ENCODE data around the gene SLCO2A1.
A peak's percentile ranks its signal among the peaks of the same experiment; 100 is the strongest.

Gene SLCO2A1

DNA sequence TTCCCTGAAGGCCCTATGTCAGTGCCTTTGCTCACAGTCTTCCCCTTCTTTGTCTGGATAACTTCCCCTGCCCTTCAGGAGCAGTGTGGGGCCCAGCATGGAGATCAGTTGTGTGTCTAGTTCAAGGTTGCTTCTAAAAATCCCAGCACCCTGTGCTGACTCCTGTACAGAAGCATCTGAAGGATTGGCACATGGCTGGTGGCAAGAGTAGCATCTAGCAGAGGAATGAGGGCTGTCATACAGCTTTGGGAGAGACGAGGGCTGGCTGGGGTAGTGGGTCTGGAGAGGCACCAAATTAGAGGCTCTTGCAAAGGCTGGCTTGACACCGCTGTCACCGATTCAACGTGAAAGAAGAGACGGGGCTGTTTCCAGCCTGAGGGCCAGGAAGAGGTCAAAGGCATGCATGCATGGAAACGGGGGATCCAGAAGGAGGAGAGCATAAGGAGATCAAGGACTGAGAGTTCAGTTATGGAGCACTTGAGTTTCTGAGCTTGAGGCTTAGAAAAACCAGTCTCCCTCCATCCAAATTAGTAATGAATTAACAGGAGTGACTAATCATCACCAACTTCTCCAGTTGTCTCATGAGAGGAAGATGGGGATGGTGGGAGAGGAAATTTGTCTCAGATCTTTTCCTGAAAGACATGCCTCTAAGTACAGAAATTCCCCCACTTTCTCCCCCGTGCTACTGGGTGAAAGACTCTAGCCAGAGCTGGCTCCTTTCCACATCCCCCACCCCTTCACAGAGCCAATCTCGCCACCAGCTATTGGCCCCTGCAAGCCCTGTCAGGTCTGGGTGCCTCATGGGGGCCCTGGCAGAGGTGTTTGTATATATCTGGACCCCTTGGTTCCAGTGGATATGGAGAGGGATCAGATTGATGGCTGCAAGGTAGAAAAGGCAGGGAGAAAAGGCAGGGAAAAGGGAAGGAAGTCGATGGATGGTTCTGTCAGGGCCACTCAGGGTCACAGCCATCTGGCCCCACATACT, 45.9 kb downstream of the SLCO2A1 start:
- peak; percentile 80 for FAIRE-seq
- DNase-seq (ENCODE audit: low spot score) = peak; percentile 45

DNA sequence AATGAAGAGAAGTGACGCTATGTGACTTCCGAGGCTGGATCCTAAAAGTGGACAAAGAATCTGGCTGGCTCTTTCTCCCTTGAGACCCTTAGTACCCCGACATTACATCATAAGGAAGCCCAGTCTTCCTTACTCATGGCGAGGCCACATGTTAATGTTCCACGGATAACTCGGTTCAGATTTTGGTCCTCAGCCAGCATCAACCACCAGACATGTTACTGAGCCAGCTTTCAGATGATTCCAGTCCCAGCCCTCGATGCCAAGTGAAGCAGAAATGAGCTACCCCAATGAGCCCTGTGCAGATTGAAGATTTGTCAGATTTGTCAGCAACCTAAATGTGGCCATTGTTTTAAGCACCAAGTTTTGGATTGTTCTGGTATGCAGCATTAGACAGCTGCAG, 46.6 kb downstream of the SLCO2A1 start:
- FAIRE-seq (peak; percentile 88), DNase-seq (ENCODE audit: low spot score) (peak; percentile 49)

DNA sequence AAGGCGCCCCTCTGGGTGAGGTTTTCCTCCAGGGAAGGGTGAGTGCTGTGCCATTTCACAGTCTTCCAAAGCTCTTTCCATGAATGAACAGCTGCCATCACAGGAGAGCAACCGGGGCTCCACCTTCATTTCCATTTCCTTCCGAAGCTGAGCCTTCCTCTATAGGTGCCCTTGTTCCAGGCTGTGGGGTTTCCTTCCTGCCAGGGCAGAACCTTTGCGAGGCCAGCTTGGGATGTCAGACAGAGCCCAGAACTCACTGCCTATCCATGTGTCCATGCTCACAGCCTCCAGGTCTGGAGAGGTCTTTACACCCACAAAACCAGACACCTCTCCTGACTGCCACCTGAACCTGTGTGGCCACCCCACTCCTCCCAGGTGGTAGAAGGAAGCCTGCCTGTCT, 49.2 kb downstream of the SLCO2A1 start:
- FAIRE-seq = no peak
- DNase-seq (ENCODE audit: low spot score) = no peak

DNA sequence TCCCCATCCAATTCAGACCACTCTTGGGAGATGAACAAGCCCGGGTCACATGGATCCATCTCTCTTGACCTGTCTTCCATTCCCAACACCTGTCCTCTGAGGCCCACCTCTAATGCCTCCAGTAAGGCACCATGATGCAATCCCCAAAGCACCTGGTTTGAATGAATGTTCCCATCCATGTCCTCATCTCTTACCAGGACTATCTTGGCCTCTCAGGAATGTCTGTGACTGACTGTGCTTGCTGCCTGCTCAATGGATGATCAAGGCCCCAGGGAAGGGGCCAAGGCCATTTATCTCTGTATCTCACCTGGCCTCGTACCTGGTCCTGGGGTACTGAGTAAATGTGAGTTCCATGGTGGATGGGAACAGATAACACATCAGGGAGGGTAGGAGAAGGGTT, 49.7 kb downstream of the SLCO2A1 start:
- FAIRE-seq (no peak), DNase-seq (ENCODE audit: low spot score) (no peak)

DNA sequence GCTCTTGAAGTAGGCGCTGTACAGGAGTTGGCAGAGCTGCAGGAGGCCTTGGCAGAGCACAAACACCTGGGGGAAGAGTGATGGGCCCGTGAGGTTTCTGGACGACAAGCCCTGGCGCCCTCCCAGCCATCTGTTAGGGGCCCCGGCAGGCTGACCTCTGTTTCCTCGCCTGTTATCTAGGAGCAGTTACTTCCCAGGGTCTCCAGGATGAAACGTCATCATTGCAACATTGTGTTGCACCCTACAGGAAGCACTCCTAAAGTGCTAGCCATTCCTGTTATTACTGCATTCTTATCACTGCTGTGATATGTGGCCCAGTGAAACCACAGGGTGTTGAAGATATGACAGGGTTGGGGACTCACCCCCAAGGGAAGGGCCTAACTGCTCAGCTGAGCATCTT, 50.2 kb downstream of the SLCO2A1 start:
- FAIRE-seq (no peak), DNase-seq (ENCODE audit: low spot score) (no peak)

DNA sequence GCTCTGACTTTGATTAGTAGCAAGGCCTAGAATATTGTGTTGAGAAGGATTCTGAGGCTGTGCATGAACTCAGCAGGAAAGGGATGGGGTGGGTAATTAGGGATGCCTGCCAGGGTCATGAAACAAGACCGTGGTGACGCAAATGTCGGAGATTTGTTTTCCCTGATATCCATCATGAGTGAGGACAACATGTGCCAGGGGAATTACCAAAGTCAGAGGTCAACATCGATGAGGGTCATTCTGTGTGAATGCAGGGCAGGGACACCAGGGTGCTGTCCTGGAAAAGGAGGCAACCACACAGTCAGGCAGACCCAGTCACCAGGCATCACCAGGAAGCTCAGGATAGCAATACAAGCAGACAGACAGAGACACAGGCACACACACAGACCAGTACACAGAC, 52.2 kb downstream of the SLCO2A1 start:
- FAIRE-seq (no peak), DNase-seq (ENCODE audit: low spot score) (no peak)

DNA sequence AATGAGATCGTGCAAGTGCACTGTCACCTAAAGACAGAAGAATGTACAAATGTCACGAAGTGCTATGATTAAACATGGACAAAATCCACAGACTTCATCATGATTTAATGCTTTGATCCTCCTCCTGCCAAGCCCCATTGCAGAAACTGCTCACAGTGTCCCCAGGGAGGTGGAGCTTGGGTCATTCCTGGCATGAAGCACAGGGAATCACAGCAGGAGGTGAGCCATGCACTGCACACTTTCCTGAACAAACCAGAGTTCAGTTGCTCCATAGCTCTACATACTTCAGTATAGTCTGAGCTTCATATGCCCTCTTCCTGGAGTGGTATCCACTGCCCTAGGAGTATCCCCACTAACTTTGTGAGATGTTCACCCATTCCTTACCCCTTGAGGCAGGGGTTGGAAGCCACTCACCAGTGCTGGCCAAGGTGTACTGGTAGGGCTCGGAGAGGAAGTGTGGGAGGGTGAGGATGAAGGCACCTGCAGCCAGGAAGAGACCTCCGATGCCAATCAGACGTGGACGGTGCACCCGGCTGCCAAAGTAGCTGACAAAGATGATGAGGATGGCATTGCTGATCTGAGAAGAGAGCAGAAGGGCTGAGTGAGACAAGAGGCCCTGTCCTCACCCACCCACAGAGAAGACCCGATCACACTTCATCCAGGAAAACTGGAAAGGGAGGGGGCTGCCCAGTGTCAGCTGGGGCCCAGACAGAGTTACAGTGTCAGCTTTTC, 56.3 kb downstream of the SLCO2A1 start:
- DNase-seq (ENCODE audit: low spot score) = no peak
- no peak for FAIRE-seq

DNA sequence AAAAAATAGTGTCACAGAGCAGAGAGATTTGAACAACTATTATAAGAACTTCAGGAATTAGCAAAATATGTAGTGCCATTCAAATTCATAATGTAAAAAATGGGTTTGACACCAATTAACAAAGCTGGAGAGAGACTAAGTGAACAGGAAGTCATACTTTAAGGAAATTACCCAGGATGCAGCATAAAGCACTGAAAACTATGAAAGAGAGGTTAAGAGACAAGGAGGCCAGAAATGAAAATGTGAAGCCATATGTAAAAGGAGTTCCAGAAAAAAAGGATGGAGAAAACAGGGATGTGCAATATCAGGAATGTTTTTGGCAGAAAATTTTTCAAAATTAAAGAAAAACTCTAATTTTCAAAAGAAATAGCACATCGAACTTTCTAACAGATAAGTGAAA, 57.6 kb downstream of the SLCO2A1 start:
- no peak for FAIRE-seq
- no peak for DNase-seq (ENCODE audit: low spot score)

DNA sequence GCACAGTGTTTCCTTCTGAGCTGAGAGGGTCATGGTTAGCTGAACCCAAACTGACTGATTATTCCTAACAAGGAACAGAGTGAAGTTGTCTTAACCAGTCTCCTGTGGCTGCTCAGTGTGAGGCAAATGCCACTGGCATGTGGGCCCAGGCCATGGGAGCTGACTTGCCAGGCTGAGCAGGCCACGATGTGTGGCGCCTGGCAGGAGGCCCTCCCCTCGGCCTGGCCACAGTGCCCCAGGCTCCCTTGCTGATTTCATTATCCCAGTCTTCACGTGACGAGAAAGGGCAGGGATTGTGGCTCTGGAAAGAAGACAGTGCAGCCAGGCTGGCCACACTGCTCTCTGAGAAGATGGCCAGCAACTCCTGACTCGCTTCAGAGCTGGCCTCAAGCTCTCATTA, 58.8 kb downstream of the SLCO2A1 start:
- no peak for FAIRE-seq
- no peak for DNase-seq (ENCODE audit: low spot score)

DNA sequence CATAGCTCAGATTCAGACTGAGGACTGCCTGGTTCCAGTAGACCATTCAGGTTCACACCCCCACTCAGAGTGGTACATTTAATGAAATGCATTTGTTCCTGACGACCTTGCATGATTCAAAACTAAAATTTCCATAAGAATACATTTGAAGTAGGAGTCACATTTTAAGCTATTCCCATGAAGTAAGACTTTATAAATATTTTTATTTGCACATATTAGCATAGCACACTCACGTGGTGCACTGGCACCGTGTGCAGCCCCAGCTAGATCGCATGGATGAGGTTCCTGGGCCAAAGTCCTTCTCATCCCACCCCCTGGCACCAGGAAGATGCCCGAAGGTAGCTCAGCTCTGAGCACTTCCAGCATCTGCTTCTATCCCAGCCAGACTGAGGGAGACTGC, 59.4 kb downstream of the SLCO2A1 start:
- no peak for FAIRE-seq
- DNase-seq (ENCODE audit: low spot score) = no peak

DNA sequence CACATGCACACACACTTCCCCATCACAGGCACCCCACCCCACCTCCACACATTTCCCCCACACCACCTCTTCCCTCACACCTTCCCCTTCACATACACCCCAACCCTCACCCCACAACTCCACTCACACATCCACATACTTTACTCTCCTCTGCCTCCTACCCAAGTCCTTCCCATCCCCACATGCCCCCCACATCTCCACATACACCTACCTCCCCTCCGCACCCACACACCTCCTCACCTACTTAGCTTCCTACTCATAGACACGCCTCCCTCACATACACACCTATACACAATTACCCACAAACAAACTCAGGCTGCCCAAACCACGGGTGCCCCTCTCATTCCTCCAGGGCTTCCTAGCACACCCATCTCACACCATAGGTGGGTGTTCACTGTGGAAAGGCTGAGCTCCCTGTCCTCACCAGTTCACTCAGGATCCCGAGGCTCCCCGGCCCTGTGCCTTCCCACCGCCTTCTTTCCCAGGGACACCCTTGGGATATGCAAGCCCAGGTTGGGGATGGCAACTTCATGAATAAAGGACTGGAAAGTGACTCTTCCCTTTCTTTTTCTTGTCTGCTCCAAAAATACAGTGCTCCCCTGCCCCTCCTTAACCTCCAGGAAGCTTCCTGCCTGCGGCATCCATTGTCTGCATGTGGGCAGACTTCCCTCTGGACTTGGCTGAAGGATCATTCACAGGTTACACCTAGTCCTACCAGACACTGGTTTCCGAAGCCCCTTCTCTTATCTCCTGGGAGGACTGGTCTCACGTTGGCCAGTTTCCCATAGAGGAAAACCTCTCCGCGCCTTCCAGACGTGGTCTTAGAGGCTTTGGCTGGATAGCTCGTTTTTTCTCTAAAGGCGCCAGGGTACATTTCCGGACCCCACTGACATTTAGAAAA, 61.5 kb downstream of the SLCO2A1 start:
- FAIRE-seq (no peak), DNase-seq (ENCODE audit: low spot score) (no peak)

DNA sequence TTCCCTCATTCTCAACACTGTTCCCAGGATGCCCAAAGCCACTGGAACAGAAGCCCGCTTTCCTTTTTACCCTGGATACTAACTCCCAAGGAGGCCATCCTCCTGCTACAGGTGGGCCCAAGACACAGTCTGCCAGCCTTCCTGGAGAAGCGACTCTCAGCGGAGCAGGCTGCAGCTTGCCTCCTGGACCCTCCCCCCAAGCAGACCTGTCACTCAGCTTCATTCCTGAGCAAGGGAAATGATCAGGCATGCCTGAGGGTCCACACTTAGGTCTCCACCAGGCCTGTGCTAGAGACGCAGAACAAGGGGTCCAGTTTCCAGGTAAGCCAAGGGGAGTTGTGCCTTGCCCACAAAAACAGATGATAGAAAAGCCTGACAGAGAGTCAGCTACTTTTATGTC, 62.8 kb downstream of the SLCO2A1 start:
- no peak for FAIRE-seq

DNA sequence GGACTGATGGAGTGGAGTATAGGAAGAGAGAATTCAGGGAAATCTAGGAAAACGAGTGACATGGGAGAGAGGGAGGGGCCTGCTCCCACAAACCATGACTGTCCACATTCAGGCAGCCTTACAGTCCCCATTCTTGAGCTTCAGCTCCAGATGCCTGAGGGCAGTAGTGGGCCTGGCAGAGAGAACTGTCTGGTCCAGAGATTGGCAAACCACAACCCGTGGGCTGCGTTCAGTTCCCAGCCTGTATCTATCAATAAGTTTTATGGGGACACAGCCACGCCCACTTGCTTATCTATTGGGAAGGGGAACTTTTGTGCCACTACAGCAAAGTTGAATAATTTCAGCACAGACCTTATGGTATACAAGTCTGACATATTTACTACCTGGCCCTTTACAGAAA, 63.8 kb downstream of the SLCO2A1 start:
- no peak for DNase-seq (ENCODE audit: low spot score)
- no peak for FAIRE-seq

More for the DNA sequence above, 62.8 kb downstream of the SLCO2A1 start:
- DNase-seq (ENCODE audit: low spot score) = no peak

DNA sequence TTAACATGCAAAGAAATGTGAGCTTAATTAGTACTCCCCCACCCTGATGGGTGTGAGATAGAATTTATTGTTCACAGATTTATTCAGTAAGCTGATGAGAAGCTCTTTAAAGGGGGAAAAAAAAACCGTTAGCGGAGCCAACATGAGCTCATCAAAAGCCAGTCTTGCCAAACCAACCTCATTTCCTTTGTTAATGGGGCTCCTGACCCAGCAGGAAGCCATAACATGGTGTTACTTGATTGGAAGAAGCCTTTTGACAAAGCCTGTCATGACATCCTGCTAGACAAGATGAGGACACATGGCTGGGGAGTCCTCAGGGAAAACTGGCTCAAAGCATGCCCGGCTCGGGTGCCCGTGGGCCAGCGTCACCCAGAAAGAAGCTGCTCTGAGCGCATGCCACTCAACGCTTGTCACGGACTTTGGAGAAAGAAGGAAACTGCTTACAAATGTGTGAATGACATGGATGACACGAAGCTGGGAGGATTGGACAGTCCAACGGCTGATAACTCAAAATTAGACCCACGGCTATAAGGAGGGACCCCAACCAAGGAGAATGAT, 64.6 kb downstream of the SLCO2A1 start:
- DNase-seq (ENCODE audit: low spot score) (no peak), FAIRE-seq (no peak)

DNA sequence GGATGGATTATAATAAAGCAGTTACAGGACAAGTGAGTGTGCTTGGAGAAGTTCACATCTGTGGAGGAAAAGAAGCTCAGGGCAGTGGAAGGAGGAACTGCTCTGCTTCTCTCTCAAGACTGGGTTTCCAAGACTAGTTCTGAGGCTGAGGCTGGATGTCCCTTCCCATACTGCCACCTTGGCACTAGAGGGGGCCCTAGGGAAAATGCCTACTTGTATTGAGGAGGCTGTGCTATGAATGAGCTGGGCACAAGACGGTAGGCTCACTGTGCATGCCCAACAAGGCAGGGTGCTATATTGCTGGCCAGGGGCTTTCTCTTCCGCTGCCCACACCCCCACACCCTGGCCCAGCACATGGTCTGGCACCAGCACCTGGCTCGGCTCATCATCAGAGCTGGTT, 65.2 kb downstream of the SLCO2A1 start:
- DNase-seq (ENCODE audit: low spot score) (no peak), FAIRE-seq (no peak)

DNA sequence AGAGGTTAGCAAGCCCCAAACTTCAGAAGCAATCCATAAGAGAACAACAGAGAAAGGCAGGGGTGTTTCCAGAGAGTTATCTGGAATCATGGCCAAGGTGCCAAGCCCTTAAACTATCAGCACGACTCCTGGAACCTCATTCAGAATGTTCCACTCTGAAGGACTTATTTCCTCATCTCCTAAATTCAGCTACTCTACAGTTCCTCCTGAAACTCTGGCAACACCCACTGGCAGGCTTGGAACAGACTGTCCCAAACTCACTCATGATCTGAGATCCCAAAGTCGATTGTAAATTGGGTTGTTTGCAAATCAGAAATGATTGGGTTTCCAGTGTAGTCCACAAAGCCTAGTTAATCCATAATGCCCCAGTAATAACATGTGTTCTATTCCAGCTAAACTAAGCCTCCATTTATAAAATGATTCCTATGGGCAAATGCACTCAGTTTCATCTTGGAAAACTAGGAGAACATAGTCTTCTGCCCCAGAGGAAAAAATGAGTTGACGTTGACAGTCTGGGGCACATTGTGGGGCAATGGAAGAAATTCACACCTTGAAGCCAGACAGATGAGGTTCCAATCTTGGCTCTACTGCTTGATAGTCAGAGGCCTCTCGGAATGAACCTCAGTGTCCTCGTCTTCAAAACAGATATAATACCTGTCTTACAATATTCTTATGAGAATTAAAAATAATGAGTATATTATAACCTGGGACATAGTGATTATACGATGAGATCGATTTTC, 65.9 kb downstream of the SLCO2A1 start:
- FAIRE-seq (no peak), DNase-seq (ENCODE audit: low spot score) (no peak)

DNA sequence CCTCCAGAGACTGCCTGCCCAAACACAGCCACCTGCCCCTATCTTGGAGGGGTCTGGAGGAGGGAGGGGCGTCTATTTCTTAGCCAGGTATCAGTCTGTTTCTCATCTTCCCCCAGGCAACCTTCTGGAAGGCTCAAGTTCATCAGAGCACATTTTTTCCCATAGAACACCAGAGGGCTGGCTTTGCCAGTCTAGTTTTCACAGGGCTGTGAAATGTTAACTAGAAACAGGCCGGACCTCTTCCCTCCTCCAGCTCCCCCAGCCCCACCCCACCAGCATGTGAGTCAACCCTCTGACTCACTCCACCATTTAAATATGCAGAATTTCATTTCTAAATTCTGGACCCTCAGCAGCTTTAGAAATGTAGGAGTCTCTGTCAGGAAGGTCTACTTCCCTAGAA, 66.9 kb downstream of the SLCO2A1 start:
- no peak for FAIRE-seq

DNA sequence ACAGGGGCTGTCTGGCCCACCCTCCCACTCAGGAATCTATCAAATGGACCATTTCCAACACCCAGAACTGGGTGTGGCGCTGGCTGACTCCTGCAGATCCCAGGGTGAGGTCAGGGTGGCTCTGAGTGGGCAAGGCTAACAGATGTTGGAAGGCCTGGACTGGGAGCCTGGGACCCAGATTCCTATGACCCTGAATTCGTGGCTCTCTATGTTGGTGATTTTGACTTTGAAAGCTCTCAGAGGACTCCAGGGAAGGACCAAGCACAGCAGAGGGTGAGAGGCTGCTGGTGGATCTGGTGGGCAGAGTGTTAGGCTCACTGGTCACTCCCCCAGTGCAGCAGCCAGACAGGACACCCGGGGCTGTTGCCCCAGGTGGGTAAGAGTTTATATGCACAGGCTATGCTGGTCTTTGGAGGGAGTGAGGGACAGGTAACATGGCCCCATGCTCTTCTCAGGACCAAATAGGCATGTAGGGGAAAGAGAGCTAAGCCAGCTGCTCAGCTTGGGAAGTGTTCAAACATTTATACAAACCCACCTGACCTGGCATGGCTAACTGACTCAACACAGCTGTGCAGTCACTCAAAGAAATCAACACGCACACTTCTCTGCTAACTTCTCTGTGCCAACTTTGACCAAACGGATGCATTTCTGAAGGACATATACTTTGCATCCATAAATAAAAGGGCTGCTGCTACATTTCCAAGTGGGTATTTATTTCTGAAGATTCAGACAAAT, 71.5 kb downstream of the SLCO2A1 start:
- FAIRE-seq (no peak), DNase-seq (ENCODE audit: low spot score) (no peak)

More for the DNA sequence above, 66.9 kb downstream of the SLCO2A1 start:
- no peak for DNase-seq (ENCODE audit: low spot score)

DNA sequence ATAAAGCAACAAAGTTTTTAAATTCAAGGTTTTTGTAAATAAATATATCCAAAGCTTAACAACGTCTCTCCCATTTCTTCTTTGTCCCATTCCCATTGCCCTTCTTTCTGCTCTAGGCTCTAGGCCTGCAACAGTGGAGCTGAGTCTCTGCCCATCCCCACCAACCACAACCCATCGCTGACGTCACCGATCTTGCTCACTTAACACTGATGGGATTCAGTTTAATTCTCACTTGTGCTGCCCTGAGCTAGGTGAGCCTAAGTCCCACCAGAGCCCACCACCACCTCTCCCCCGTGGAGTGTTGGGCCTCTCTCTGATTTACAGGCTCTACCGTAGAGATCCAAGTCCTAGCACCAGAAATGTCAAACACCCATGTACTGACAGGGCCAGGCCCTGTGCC, 72.7 kb downstream of the SLCO2A1 start:
- DNase-seq (ENCODE audit: low spot score) = no peak
- FAIRE-seq = no peak

DNA sequence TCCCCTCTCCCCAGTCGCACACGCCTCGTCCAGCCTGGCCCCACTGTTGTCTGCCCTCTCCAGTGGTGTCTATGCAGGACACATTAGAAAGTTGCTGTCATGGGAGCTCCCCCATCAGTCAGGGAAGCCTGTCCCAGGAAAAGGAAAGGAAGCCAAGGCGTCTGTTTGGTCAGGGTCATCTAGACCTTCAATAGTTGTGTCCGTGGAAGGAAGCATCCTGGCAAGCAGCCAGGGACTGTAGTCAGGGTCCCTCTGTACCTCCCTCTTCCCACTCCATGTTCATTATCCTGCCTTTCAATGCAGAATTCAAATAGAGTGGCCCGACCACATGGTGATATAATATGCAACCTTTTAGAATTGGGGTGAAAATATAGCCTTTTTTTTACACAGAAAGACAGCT, 73.4 kb downstream of the SLCO2A1 start:
- DNase-seq (ENCODE audit: low spot score) (no peak), FAIRE-seq (no peak)
